ENCODE data around the gene FHAD1.

- TF ChIP-seq POLR2A (IDR thresholded peaks at IDR 0.05): no peak
- TF ChIP-seq, protein P1, sequence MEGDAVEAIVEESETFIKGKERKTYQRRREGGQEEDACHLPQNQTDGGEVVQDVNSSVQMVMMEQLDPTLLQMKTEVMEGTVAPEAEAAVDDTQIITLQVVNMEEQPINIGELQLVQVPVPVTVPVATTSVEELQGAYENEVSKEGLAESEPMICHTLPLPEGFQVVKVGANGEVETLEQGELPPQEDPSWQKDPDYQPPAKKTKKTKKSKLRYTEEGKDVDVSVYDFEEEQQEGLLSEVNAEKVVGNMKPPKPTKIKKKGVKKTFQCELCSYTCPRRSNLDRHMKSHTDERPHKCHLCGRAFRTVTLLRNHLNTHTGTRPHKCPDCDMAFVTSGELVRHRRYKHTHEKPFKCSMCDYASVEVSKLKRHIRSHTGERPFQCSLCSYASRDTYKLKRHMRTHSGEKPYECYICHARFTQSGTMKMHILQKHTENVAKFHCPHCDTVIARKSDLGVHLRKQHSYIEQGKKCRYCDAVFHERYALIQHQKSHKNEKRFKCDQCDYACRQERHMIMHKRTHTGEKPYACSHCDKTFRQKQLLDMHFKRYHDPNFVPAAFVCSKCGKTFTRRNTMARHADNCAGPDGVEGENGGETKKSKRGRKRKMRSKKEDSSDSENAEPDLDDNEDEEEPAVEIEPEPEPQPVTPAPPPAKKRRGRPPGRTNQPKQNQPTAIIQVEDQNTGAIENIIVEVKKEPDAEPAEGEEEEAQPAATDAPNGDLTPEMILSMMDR (IDR thresholded peaks at IDR 0.05): no peak
Measured at GRCh38 chr1:15418806-15419515, 171.9 kb downstream of the FHAD1 start.

Data from Peyer's patch (tissue), 4 donors.